Measurements from ENCODE around the gene CORO2B. TPM values are rescaled to one million over a fixed set of nuclear protein-coding genes. Genes with fewer than 3 reads are reported as not detected.

Gene CORO2B
- total RNA-seq, 2 donors from 2014 or later: 8.5 to 8.9 TPM

- intact Hi-C loops (cut with DNase I): no loop called here
- DNase-seq (no peak), ATAC-seq (no peak)
Observed at GRCh38 chr15:68584756-68585573, 6.2 kb downstream of the CORO2B start.

- intact Hi-C loops (cut with DNase I): no loop called here
- ATAC-seq (no peak), DNase-seq (no peak)
Observed at GRCh38 chr15:68585574-68586273, 6.9 kb downstream of the CORO2B start.

- intact Hi-C loops (cut with DNase I): no loop called here
- DNase-seq (no peak), ATAC-seq (peak in 1 of 2 donors; percentile 65)
Observed at GRCh38 chr15:68586274-68586961, 7.6 kb downstream of the CORO2B start.

- no peak for ATAC-seq
- no peak for DNase-seq
- intact Hi-C loops (cut with DNase I): no loop called here
Observed at GRCh38 chr15:68587769-68588385, 9.1 kb downstream of the CORO2B start.

GRCh38 chr15:68589053-68589452 lies 10.3 kb downstream of the CORO2B start:
- intact Hi-C loops (cut with DNase I): no loop called here
- no peak for DNase-seq
- no peak for ATAC-seq

- ATAC-seq (peak; percentile 26 to 70), DNase-seq (no peak)
- intact Hi-C loops (cut with DNase I): no loop called here
Observed at GRCh38 chr15:68589783-68590710, 11.3 kb downstream of the CORO2B start.

- DNase-seq (no peak), ATAC-seq (no peak)
- intact Hi-C loops (cut with DNase I): no loop called here
Observed at GRCh38 chr15:68590721-68591389, 12.1 kb downstream of the CORO2B start.

GRCh38 chr15:68592054-68592453 lies 13.3 kb downstream of the CORO2B start:
- intact Hi-C loops (cut with DNase I): no loop called here
- ATAC-seq (no peak), DNase-seq (no peak)

- DNase-seq (no peak), ATAC-seq (no peak)
- intact Hi-C loops (cut with DNase I): no loop called here
Observed at GRCh38 chr15:68592544-68592943, 13.8 kb downstream of the CORO2B start.

- DNase-seq (no peak), ATAC-seq (no peak)
- intact Hi-C loops (cut with DNase I): no loop called here
Observed at GRCh38 chr15:68593341-68593740, 14.5 kb downstream of the CORO2B start.

- intact Hi-C loops (cut with DNase I): no loop called here
- DNase-seq: no peak
- no peak for ATAC-seq
Observed at GRCh38 chr15:68593828-68594532, 15.2 kb downstream of the CORO2B start.

- intact Hi-C loops (cut with DNase I): no loop called here
- DNase-seq (no peak), ATAC-seq (no peak)
Observed at GRCh38 chr15:68594533-68595259, 15.9 kb downstream of the CORO2B start.

GRCh38 chr15:68595260-68595564 lies 16.4 kb downstream of the CORO2B start:
- DNase-seq: no peak
- intact Hi-C loops (cut with DNase I): no loop called here
- ATAC-seq: no peak

GRCh38 chr15:68595761-68596160 lies 17.0 kb downstream of the CORO2B start:
- DNase-seq (no peak), ATAC-seq (no peak)
- intact Hi-C loops (cut with DNase I): no loop called here

GRCh38 chr15:68596691-68597090 lies 17.9 kb downstream of the CORO2B start:
- no peak for DNase-seq
- intact Hi-C loops (cut with DNase I): no loop called here
- ATAC-seq: no peak

GRCh38 chr15:68597581-68597980 lies 18.8 kb downstream of the CORO2B start:
- ATAC-seq (no peak), DNase-seq (no peak)
- intact Hi-C loops (cut with DNase I): no loop called here
